ENCODE results near the gene ABCA10. TPM values are rescaled to one million over a fixed set of nuclear protein-coding genes. Genes with fewer than 3 reads are reported as not detected.

ABCA10 gene
- total RNA-seq, 1 experiment from 2014 or later, result 18.3 TPM

GRCh38 chr17:69228018-69228417, 606 bp downstream of the ABCA10 start:
- Mint-ChIP-seq H3K4me3 (ENCODE audit: unreplicated experiment) (no peak overlapping the region), H3K4me1 (ENCODE audit: insufficient read depth, unreplicated experiment) (no peaks in the 10 kb centered on the region), H3K27me3 (ENCODE audit: insufficient read depth, unreplicated experiment) (no peaks in the 10 kb centered on the region), H3K36me3 (ENCODE audit: insufficient read depth, unreplicated experiment) (no peaks in the 10 kb centered on the region), H3K27ac (ENCODE audit: low read depth, unreplicated experiment) (no peak overlapping the region), H3K9me3 (ENCODE audit: unreplicated experiment) (peaks cover 7% of the 10 kb centered on the region)
- POLR2A ChIA-PET, result interaction anchor here (0.8 kb wide), 1 partner anchor 52 kb away, joined by 3 read pairs; no protein-coding TSS in a partner anchor
- intact Hi-C loops (cut with micrococcal nuclease), result no loop called here
- no TSS peak for BruUV-seq (replicated peaks)
- TF ChIP-seq CTCF (IDR thresholded peaks at IDR 0.05; ENCODE audit: unreplicated experiment), result no peak
- CTCF ChIA-PET, result interaction anchor here (1.1 kb wide), 1 partner anchor 450 kb away, joined by 3 read pairs; no protein-coding TSS in a partner anchor
- DNase-seq (ENCODE audit: unreplicated experiment), result no peak

DNA sequence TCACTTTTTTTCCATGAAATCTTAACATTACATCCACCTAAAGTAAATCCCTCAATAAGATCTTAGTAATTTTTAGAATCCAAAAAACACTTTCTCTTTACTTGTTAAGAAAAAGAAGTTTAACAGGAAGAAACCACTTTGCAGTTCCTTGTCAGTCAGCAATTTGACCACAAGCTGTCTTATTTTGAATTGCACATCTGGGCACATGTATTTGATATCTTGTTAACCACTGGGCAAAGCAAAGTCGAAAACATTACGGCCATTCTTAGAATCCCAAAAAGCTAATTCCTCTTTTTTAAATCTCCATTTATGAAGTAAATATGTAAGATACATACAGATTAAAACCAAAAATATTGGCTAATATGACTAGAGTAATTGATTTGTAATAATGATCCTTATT, 1.1 kb downstream of the ABCA10 start:
- Mint-ChIP-seq H3K27ac (ENCODE audit: low read depth, unreplicated experiment) (no peak overlapping the region), H3K4me1 (ENCODE audit: insufficient read depth, unreplicated experiment) (no peaks in the 10 kb centered on the region), H3K9me3 (ENCODE audit: unreplicated experiment) (peaks cover 7% of the 10 kb centered on the region), H3K4me3 (ENCODE audit: unreplicated experiment) (no peak overlapping the region), H3K36me3 (ENCODE audit: insufficient read depth, unreplicated experiment) (no peaks in the 10 kb centered on the region), H3K27me3 (ENCODE audit: insufficient read depth, unreplicated experiment) (no peaks in the 10 kb centered on the region)
- BruUV-seq (replicated peaks), result no TSS peak
- intact Hi-C loops (cut with micrococcal nuclease), result no loop called here
- POLR2A ChIA-PET, result interaction anchor here (0.8 kb wide), 1 partner anchor 51 kb away, joined by 3 read pairs; no protein-coding TSS in a partner anchor
- no peak for DNase-seq (ENCODE audit: unreplicated experiment)
- CTCF ChIA-PET, result interaction anchor here (0.5 to 1.1 kb wide), 3 partner anchors 448 to 782 kb away, joined by 3 read pairs; no protein-coding TSS in a partner anchor
- no peak for TF ChIP-seq CTCF (IDR thresholded peaks at IDR 0.05; ENCODE audit: unreplicated experiment)

GRCh38 chr17:69223809-69224208, 4.8 kb downstream of the ABCA10 start:
- TF ChIP-seq CTCF (IDR thresholded peaks at IDR 0.05; ENCODE audit: unreplicated experiment), result no peak
- CTCF ChIA-PET, result interaction anchor here (0.9 kb wide), 1 partner anchor 251 kb away, joined by 3 read pairs; no protein-coding TSS in a partner anchor
- H3K36me3 Mint-ChIP-seq (ENCODE audit: insufficient read depth, unreplicated experiment), result no peaks in the 10 kb centered on the region
- intact Hi-C loops (cut with micrococcal nuclease), result no loop called here
- peaks cover 3% of the 10 kb centered on the region for H3K4me1 Mint-ChIP-seq (ENCODE audit: insufficient read depth, unreplicated experiment)
- H3K9me3 Mint-ChIP-seq (ENCODE audit: unreplicated experiment), result no peaks in the 10 kb centered on the region
- H3K27ac Mint-ChIP-seq (ENCODE audit: low read depth, unreplicated experiment), result no peak overlapping the region
- POLR2A ChIA-PET, result interaction anchor here (0.6 to 1.2 kb wide), 2 partner anchors 14 to 373 kb away, joined by 3 read pairs; no protein-coding TSS in a partner anchor
- H3K4me3 Mint-ChIP-seq (ENCODE audit: unreplicated experiment), result no peak overlapping the region
- no TSS peak for BruUV-seq (replicated peaks)
- DNase-seq (ENCODE audit: unreplicated experiment), result no peak
- no peaks in the 10 kb centered on the region for H3K27me3 Mint-ChIP-seq (ENCODE audit: insufficient read depth, unreplicated experiment)

DNA sequence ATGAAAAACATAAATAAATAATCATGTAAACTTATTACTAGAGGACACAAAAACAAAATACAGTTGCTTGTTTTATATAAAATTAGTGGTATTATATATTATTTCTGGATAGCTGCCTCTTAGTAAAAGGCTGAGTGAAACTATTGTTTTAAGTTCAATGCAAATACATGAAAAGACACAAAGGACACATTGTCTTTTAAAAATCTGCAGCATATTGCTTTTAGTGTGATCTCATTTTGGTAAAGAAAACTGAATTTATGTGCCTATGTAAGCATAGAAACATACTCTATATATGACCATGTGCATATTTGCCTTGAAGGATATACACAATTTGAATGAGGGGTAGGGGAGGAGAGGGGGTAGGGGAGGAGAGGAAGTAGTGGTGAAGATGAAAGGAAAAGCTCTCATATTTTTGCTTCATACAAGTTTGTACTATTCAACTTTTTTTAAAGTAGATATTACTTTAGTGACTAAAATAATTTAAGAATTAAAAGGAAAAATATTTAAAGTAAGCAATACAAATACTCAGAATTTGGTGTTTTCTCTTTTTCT, 5.8 kb downstream of the ABCA10 start:
- peaks cover 4% of the 10 kb centered on the region for H3K4me1 Mint-ChIP-seq (ENCODE audit: insufficient read depth, unreplicated experiment)
- CTCF ChIA-PET, result interaction anchor here (0.6 kb wide), 1 partner anchor 96 kb away, joined by 3 read pairs; no protein-coding TSS in a partner anchor
- no peak for TF ChIP-seq CTCF (IDR thresholded peaks at IDR 0.05; ENCODE audit: unreplicated experiment)
- no peaks in the 10 kb centered on the region for H3K36me3 Mint-ChIP-seq (ENCODE audit: insufficient read depth, unreplicated experiment)
- intact Hi-C loops (cut with micrococcal nuclease), result no loop called here
- H3K27ac Mint-ChIP-seq (ENCODE audit: low read depth, unreplicated experiment), result no peak overlapping the region
- H3K27me3 Mint-ChIP-seq (ENCODE audit: insufficient read depth, unreplicated experiment), result no peaks in the 10 kb centered on the region
- H3K9me3 Mint-ChIP-seq (ENCODE audit: unreplicated experiment), result no peaks in the 10 kb centered on the region
- H3K4me3 Mint-ChIP-seq (ENCODE audit: unreplicated experiment), result no peak overlapping the region
- no TSS peak for BruUV-seq (replicated peaks)
- POLR2A ChIA-PET, result interaction anchor here (1.0 to 1.2 kb wide), 2 partner anchors 13 to 18 kb away, joined by 3 read pairs; no protein-coding TSS in a partner anchor
- no peak for DNase-seq (ENCODE audit: unreplicated experiment)
